Kidney (tissue), 14 donors: ENCODE results near the gene SOSTDC1. TPM values are rescaled to one million over a fixed set of nuclear protein-coding genes. Genes with fewer than 3 reads are reported as not detected.
A peak's percentile ranks its signal among the peaks of the same experiment; 100 is the strongest.

Experiments used
- DNase-seq, 5 donors: peaks; one replicate each; pipeline ENCODE4 v3.0.0-alpha.2; 2013 to 2020
- FAIRE-seq: peaks from 2 replicates; lab custom pipeline; 2012; peaks lifted over from hg19 to GRCh38; lab: Jason Lieb, UNC
- H3K27ac ChIP-seq, 2 donors: one replicate each; pipeline ENCODE4 v1.7.0; 2013; ENCODE audit warnings: low read depth in 2 of 2, low read length in 2 of 2, inconsistent platforms in 1 of 2
- H3K27me3 ChIP-seq: one replicate; pipeline ENCODE4 v1.7.1; 2013; ENCODE audit warnings: low read length, inconsistent platforms; ENCODE audit not compliant: control insufficient read depth, insufficient read depth
- H3K36me3 ChIP-seq, 3 donors: one replicate each; pipeline versions ENCODE4 v1.7.0 to v1.7.1; 2013; ENCODE audit warnings: low read length in 3 of 3, control low read depth in 1 of 3, inconsistent platforms in 1 of 3; ENCODE audit not compliant: insufficient read depth in 3 of 3, control insufficient read depth in 2 of 3
- H3K4me1 ChIP-seq, 3 donors: one replicate each; pipeline versions ENCODE4 v1.7.0 to v1.7.1; 2013; ENCODE audit warnings: low read length in 3 of 3, inconsistent platforms in 1 of 3, low read depth in 1 of 3; ENCODE audit not compliant: control insufficient read depth in 2 of 3, insufficient read depth in 2 of 3
- H3K4me3 ChIP-seq, 3 donors: one replicate each; pipeline versions ENCODE4 v1.7.0 to v1.8.1; 2013; ENCODE audit warnings: low read length in 3 of 3, control low read depth in 1 of 3, inconsistent platforms in 1 of 3
- H3K9ac ChIP-seq, 3 donors: one replicate each; pipeline versions ENCODE4 v1.7.0 to v1.7.1; 2013; ENCODE audit warnings: low read length in 3 of 3, control low read depth in 1 of 3, inconsistent platforms in 1 of 3
- H3K9me3 ChIP-seq, 3 donors: one replicate each; pipeline versions ENCODE4 v1.7.0 to v1.7.1; 2013; ENCODE audit warnings: low read length in 3 of 3, control low read depth in 1 of 3, inconsistent platforms in 1 of 3; ENCODE audit not compliant: control insufficient read depth in 2 of 3, insufficient read depth in 1 of 3
- CTCF ChIP-seq: IDR thresholded peaks from 3 replicates; pipeline ENCODE4 v1.5.1; 2012; ENCODE audit warnings: mild to moderate bottlenecking, moderate library complexity, borderline replicate concordance; ENCODE audit not compliant: insufficient read depth; ENCODE audit errors: extremely low read depth
- intact Hi-C: fragments of 100-400 bp; cut with DNase I; formaldehyde crosslinking; loops from one replicate; pipeline ENCODE4 v1.11.1; 2022
- polyA plus RNA-seq: library from polyadenylated mRNA; stranded (reverse); fragments of 350-450 nt; fragmentation: Illumina TruSeq; extraction: RNeasy Lipid Tissue Mini Kit (QIAGEN cat#74804); gene quantifications from one replicate; pipeline ENCODE4 v1.2.3, GENCODE V29; 2014; ENCODE audit warnings: low read depth, low replicate concordance; ENCODE audit not compliant: insufficient read depth
- total RNA-seq: library from RNA; stranded (reverse); fragmentation: NEBNext Ultra II Directional; extraction: Animal tissue kit (Norgen Biotek cat#: 25700); gene quantifications from one replicate; pipeline ENCODE4 v1.2.1, GENCODE V29; 2021
- donor health status: control.
- donor health status: control.
- donor health status: control.
- donor health status: control.
- donor health status: control.
- donor health status: DM: yes; HTN: yes; CAD: no.
- donor health status: Normal renal cell carcinoma (clear cell type).

SOSTDC1 gene
- total and polyA plus RNA-seq, 2 donors from 2014 or later = 13.3 to 13.4 TPM

GRCh38 chr7:16423761-16424160 lies 41.8 kb downstream of the SOSTDC1 start:
- peaks cover 5 to 16% (median 14%) of the 10 kb centered on the region in 3 donors for H3K4me1 ChIP-seq
- no peak overlapping the region for H3K27ac ChIP-seq
- H3K27me3 ChIP-seq = no peaks in the 10 kb centered on the region
- intact Hi-C loops = no loop called here
- H3K9ac ChIP-seq = no peak overlapping the region
- FAIRE-seq (no peak), DNase-seq (no peak)
- H3K9me3 ChIP-seq = no peaks in the 10 kb centered on the region
- H3K4me3 ChIP-seq = no peak overlapping the region
- no peaks in the 10 kb centered on the region for H3K36me3 ChIP-seq
- TF ChIP-seq CTCF = no peak

GRCh38 chr7:16422917-16423316 lies 42.6 kb downstream of the SOSTDC1 start:
- no peak for TF ChIP-seq CTCF
- Histone ChIP-seq H3K9me3 (no peaks in the 10 kb centered on the region), H3K27ac (no peak overlapping the region), H3K4me3 (no peak overlapping the region), H3K27me3 (no peaks in the 10 kb centered on the region), H3K4me1 (peaks cover 5 to 16% (median 14%) of the 10 kb centered on the region in 3 donors), H3K9ac (no peak overlapping the region), H3K36me3 (no peaks in the 10 kb centered on the region)
- intact Hi-C loops = no loop called here
- DNase-seq (no peak), FAIRE-seq (no peak)

GRCh38 chr7:16422103-16422435 lies 43.5 kb downstream of the SOSTDC1 start:
- H3K27me3 ChIP-seq = no peaks in the 10 kb centered on the region
- H3K9ac ChIP-seq = peak overlapping the region in 1 of 3 donors; percentile 92
- no peak for TF ChIP-seq CTCF
- intact Hi-C loops = no loop called here
- peak overlapping the region; percentile 95 to 97 for H3K27ac ChIP-seq
- no peaks in the 10 kb centered on the region for H3K36me3 ChIP-seq
- H3K9me3 ChIP-seq = no peaks in the 10 kb centered on the region
- peaks cover 5 to 16% (median 14%) of the 10 kb centered on the region in 3 donors for H3K4me1 ChIP-seq
- FAIRE-seq (no peak), DNase-seq (peak in 1 of 5 donors; percentile 22)
- peak overlapping the region in 1 of 3 donors; percentile 84 for H3K4me3 ChIP-seq
